Neuronal stem cell (in vitro differentiated cells): Measurements from ENCODE around the gene OTOR.

ENCODE experiments used
- DNase-seq: peaks from one replicate; pipeline ENCODE4 v3.0.0-alpha.2; 2013; ENCODE audit warnings: low spot score
- H2AFZ ChIP-seq: one replicate; pipeline ENCODE4 v1.6.1; 2013; ENCODE audit warnings: mild to moderate bottlenecking, low read length, inconsistent platforms
- H2AK5ac ChIP-seq: 2 replicates; pipeline ENCODE4 v1.6.1; 2013; ENCODE audit warnings: low read depth, mild to moderate bottlenecking, inconsistent platforms, low read length, moderate library complexity, mixed read lengths
- H2BK120ac ChIP-seq: 2 replicates; pipeline ENCODE4 v1.6.1; 2013; ENCODE audit warnings: low read depth, mild to moderate bottlenecking, inconsistent platforms, low read length, moderate library complexity, mixed read lengths
- H2BK12ac ChIP-seq: one replicate; pipeline ENCODE4 v1.6.1; 2013; ENCODE audit warnings: low read length, inconsistent platforms
- H2BK15ac ChIP-seq: 2 replicates; pipeline ENCODE4 v1.6.1; 2013; ENCODE audit warnings: mild to moderate bottlenecking, low read length, inconsistent platforms, mixed read lengths
- H2BK5ac ChIP-seq: one replicate; pipeline ENCODE4 v1.6.1; 2013; ENCODE audit warnings: inconsistent platforms, mild to moderate bottlenecking, low read length, moderate library complexity
- H3K14ac ChIP-seq: one replicate; pipeline ENCODE4 v1.6.1; 2013; ENCODE audit warnings: low read length, inconsistent platforms
- H3K18ac ChIP-seq: 2 replicates; pipeline ENCODE4 v1.6.1; 2013; ENCODE audit warnings: low read length, inconsistent platforms
- H3K23ac ChIP-seq: 2 replicates; pipeline ENCODE4 v1.6.1; 2013; ENCODE audit warnings: low read depth, mild to moderate bottlenecking, mixed read lengths, low read length, inconsistent platforms; ENCODE audit not compliant: poor library complexity
- H3K27ac ChIP-seq: replicated peaks from 3 replicates; pipeline ENCODE4 v1.5.1; 2013; ENCODE audit warnings: low read length, inconsistent platforms
- H3K27me3 ChIP-seq, 3 experiments: 2 replicates each; pipeline ENCODE4 v1.6.1; 2013; ENCODE audit warnings: low read length in 3 of 3, mild to moderate bottlenecking in 2 of 3, inconsistent platforms in 1 of 3, low read depth in 1 of 3, mixed read lengths in 1 of 3, moderate library complexity in 1 of 3; ENCODE audit not compliant: control insufficient read depth in 3 of 3, insufficient read depth in 3 of 3
- H3K36me3 ChIP-seq, 2 donors: replicated peaks in 1 of 2; 2 replicates each; pipeline ENCODE4 v1.6.1; 2013; ENCODE audit warnings: low read length in 2 of 2; ENCODE audit not compliant: control insufficient read depth in 2 of 2, insufficient read depth in 2 of 2
- H3K4ac ChIP-seq: 2 replicates; pipeline ENCODE4 v1.6.1; 2013; ENCODE audit warnings: inconsistent platforms, mild to moderate bottlenecking, low read length, moderate library complexity
- H3K4me1 ChIP-seq, 2 donors: 1 replicate in 1 of 2; 2 replicates in 1 of 2; pipeline ENCODE4 v1.6.1; 2013; ENCODE audit warnings: low read length in 2 of 2, low read depth in 1 of 2; ENCODE audit not compliant: control insufficient read depth in 2 of 2, insufficient read depth in 1 of 2
- H3K4me2 ChIP-seq: one replicate; pipeline ENCODE4 v1.6.1; 2013; ENCODE audit warnings: mild to moderate bottlenecking, low read length, inconsistent platforms; ENCODE audit not compliant: insufficient read depth, poor library complexity, severe bottlenecking
- H3K4me3 ChIP-seq, 2 donors: 2 replicates each; pipeline ENCODE4 v1.5.1; 2013; ENCODE audit warnings: low read length in 2 of 2, mild to moderate bottlenecking in 2 of 2, inconsistent platforms in 1 of 2, moderate library complexity in 1 of 2
- H3K79me1 ChIP-seq: one replicate; pipeline ENCODE4 v1.6.1; 2013; ENCODE audit warnings: low read depth, mild to moderate bottlenecking, inconsistent platforms, low read length, moderate library complexity
- H3K9ac ChIP-seq: one replicate; pipeline ENCODE4 v1.6.1; 2013; ENCODE audit warnings: mild to moderate bottlenecking, low read depth, low read length, inconsistent platforms; ENCODE audit not compliant: poor library complexity
- H3K9me3 ChIP-seq, 2 donors: replicated peaks in 1 of 2; 2 replicates each; pipeline versions ENCODE3 to v1.6.1; 2013; ENCODE audit warnings: low read length in 2 of 2, mild to moderate bottlenecking in 2 of 2, inconsistent platforms in 1 of 2, low read depth in 1 of 2, mixed read lengths in 1 of 2, moderate library complexity in 1 of 2; ENCODE audit not compliant: control insufficient read depth in 2 of 2, insufficient read depth in 1 of 2
- H4K8ac ChIP-seq: one replicate; pipeline ENCODE4 v1.6.1; 2013; ENCODE audit warnings: low read depth, mild to moderate bottlenecking, inconsistent platforms, low read length, moderate library complexity
- H4K91ac ChIP-seq: one replicate; pipeline ENCODE4 v1.6.1; 2013; ENCODE audit warnings: low read length, low read depth, mild to moderate bottlenecking, inconsistent platforms; ENCODE audit not compliant: poor library complexity
- WGBS, 2 donors: extraction: QIAGEN DNeasy Blood & Tissue Kit; methylation state at CpG; one replicate each; pipeline ENCODE4 v1.1.7; 2013; ENCODE audit warnings: missing lambda C conversion rate in 2 of 2, mixed read lengths in 1 of 2; ENCODE audit not compliant: insufficient read length in 2 of 2, insufficient replicate concordance in 1 of 2; ENCODE audit errors: extremely low coverage in 2 of 2; 5-methylcytosine and 5-hydroxymethylcytosine counted together

The OTOR gene

GRCh38 chr20:16707674-16708073, 40.5 kb upstream of the OTOR start:
- Histone ChIP-seq H2BK5ac (no peak overlapping the region), H3K4me2 (no peak overlapping the region), H3K27ac (no peak overlapping the region), H3K4ac (no peak overlapping the region), H3K27me3 (no peaks in the 10 kb centered on the region), H2BK12ac (no peak overlapping the region), H2BK120ac (no peak overlapping the region), H3K4me1 (no peaks in the 10 kb centered on the region), H3K4me3 (no peak overlapping the region), H3K23ac (no peak overlapping the region), H3K9ac (no peak overlapping the region), H2AK5ac (no peak overlapping the region), H3K79me1 (no peaks in the 10 kb centered on the region), H3K9me3 (peaks cover 0 to 6% of the 10 kb centered on the region in 2 donors), H2AFZ (no peak overlapping the region), H4K8ac (no peak overlapping the region), H3K18ac (no peak overlapping the region), H4K91ac (no peak overlapping the region), H2BK15ac (no peak overlapping the region), H3K14ac (no peak overlapping the region), H3K36me3 (no peaks in the 10 kb centered on the region)
- no CpG with 5 or more reads among the region's 3 CpGs for WGBS, 2 donors
- no peak for DNase-seq

- Histone ChIP-seq H3K9ac (no peak overlapping the region), H3K4ac (no peak overlapping the region), H3K4me3 (no peak overlapping the region)
Measured at GRCh38 chr20:16708602-16709001, 39.6 kb upstream of the OTOR start.

GRCh38 chr20:16709017-16709416, 39.1 kb upstream of the OTOR start:
- H3K14ac ChIP-seq: no peak overlapping the region
- H2AFZ ChIP-seq: no peak overlapping the region

More at GRCh38 chr20:16708602-16709001, 39.6 kb upstream of the OTOR start:
- no peaks in the 10 kb centered on the region for H3K79me1 ChIP-seq
- no peaks in the 10 kb centered on the region for H3K4me1 ChIP-seq
- no peaks in the 10 kb centered on the region for H3K27me3 ChIP-seq
- H4K8ac ChIP-seq: no peak overlapping the region
- H3K27ac ChIP-seq: no peak overlapping the region
- no peak overlapping the region for H2AK5ac ChIP-seq
- H2BK12ac ChIP-seq: no peak overlapping the region
- H3K18ac ChIP-seq: no peak overlapping the region
- no peaks in the 10 kb centered on the region for H3K36me3 ChIP-seq
- no peak overlapping the region for H3K23ac ChIP-seq
- H3K9me3 ChIP-seq: peaks cover 0 to 6% of the 10 kb centered on the region in 2 donors
- no peak overlapping the region for H3K14ac ChIP-seq
- H3K4me2 ChIP-seq: no peak overlapping the region
- DNase-seq: no peak
- H2BK120ac ChIP-seq: no peak overlapping the region
- H2BK5ac ChIP-seq: no peak overlapping the region
- no peak overlapping the region for H2AFZ ChIP-seq
- no peak overlapping the region for H4K91ac ChIP-seq
- no peak overlapping the region for H2BK15ac ChIP-seq

GRCh38 chr20:16710781-16711180, 37.4 kb upstream of the OTOR start:
- Histone ChIP-seq H3K14ac (no peak overlapping the region), H3K9ac (no peak overlapping the region), H3K4me1 (peaks cover 5 to 7% of the 10 kb centered on the region in 2 donors), H2BK5ac (no peak overlapping the region), H2BK15ac (no peak overlapping the region), H2AK5ac (no peak overlapping the region), H3K27ac (no peak overlapping the region), H3K9me3 (peaks cover 0 to 2% of the 10 kb centered on the region in 2 donors), H4K8ac (no peak overlapping the region), H3K23ac (no peak overlapping the region), H3K36me3 (no peaks in the 10 kb centered on the region), H2BK120ac (no peak overlapping the region), H3K4ac (no peak overlapping the region), H3K27me3 (no peaks in the 10 kb centered on the region), H3K4me3 (no peak overlapping the region), H4K91ac (no peak overlapping the region), H3K18ac (no peak overlapping the region), H2BK12ac (no peak overlapping the region), H3K79me1 (no peaks in the 10 kb centered on the region), H2AFZ (no peak overlapping the region), H3K4me2 (no peak overlapping the region)
- no CpG with 5 or more reads among the region's 3 CpGs for WGBS, 2 donors
- no peak for DNase-seq

More at GRCh38 chr20:16709017-16709416, 39.1 kb upstream of the OTOR start:
- Histone ChIP-seq H4K8ac (no peak overlapping the region), H3K4me1 (no peaks in the 10 kb centered on the region), H3K4me3 (no peak overlapping the region), H2BK120ac (no peak overlapping the region), H3K36me3 (no peaks in the 10 kb centered on the region), H3K9ac (no peak overlapping the region), H3K27ac (no peak overlapping the region), H2BK12ac (no peak overlapping the region), H3K79me1 (no peaks in the 10 kb centered on the region), H2BK5ac (no peak overlapping the region), H3K4ac (no peak overlapping the region), H4K91ac (no peak overlapping the region), H3K18ac (no peak overlapping the region), H2AK5ac (no peak overlapping the region), H3K23ac (no peak overlapping the region), H3K9me3 (peaks cover 0 to 6% of the 10 kb centered on the region in 2 donors), H3K27me3 (no peaks in the 10 kb centered on the region), H2BK15ac (no peak overlapping the region), H3K4me2 (no peak overlapping the region)
- no peak for DNase-seq
